SK-N-SH (cell line): ENCODE results near the gene COL9A3. TPM values are rescaled to one million over a fixed set of nuclear protein-coding genes. Genes with fewer than 3 reads are reported as not detected.

Source experiments
- CTCF ChIA-PET: fragments of 300-600, 350-600 bp; formaldehyde crosslinking; extraction: SDS; loops from one replicate; lab custom pipeline; 2021; lab: Yijun Ruan, JAX
- POLR2A ChIA-PET: fragments of 350-600 bp; sonication (Branson Sonifier 250); formaldehyde crosslinking; extraction: SDS; loops from one replicate; lab custom pipeline; 2020; ENCODE audit warnings: antibody characterized with exemption, inconsistent platforms; lab: Yijun Ruan, JAX
- DNase-seq: peaks from one replicate; pipeline ENCODE4 v3.0.0; 2012
- H2AFZ ChIP-seq: fragments of 200-600 bp; sonication (generic); 2 replicates; pipeline ENCODE4 v1.8.1; 2016; ENCODE audit warnings: antibody characterized with exemption, mild to moderate bottlenecking, low read depth
- H3F3A ChIP-seq: fragments of 200-600 bp; sonication (generic); replicated peaks from 2 replicates; pipeline ENCODE3; 2016; ENCODE audit warnings: antibody characterized with exemption, mild to moderate bottlenecking; ENCODE audit not compliant: insufficient read depth
- H3K27ac ChIP-seq, 2 experiments: fragments of 200-500 bp in 1 of 2; fragments of 200-600 bp in 1 of 2; sonication (Bioruptor generic) in 1 of 2; sonication (generic), shearing (Covaris generic) in 1 of 2; 2 replicates each; pipeline versions ENCODE4 v1.5.1 to v1.6.1; 2014 to 2016; ENCODE audit warnings: low read depth in 2 of 2, inconsistent platforms in 1 of 2, low read length in 1 of 2, mild to moderate bottlenecking in 1 of 2, mixed read lengths in 1 of 2
- H3K27me3 ChIP-seq: fragments of 200-600 bp; sonication (generic), shearing (Covaris generic); 2 replicates; pipeline ENCODE4 v1.6.1; 2016; ENCODE audit warnings: mixed run types; ENCODE audit not compliant: insufficient read depth
- H3K36me3 ChIP-seq, 2 experiments: fragments of 200-500 bp in 1 of 2; fragments of 200-600 bp in 1 of 2; sonication (Bioruptor generic) in 1 of 2; sonication (generic) in 1 of 2; replicated peaks in 1 of 2; 2 replicates each; pipeline versions ENCODE3 to v1.5.1; 2014 to 2016; ENCODE audit warnings: low read length in 1 of 2, mild to moderate bottlenecking in 1 of 2; ENCODE audit not compliant: insufficient read depth in 2 of 2, control insufficient read depth in 1 of 2
- H3K4me1 ChIP-seq, 2 experiments: fragments of 200-500 bp in 1 of 2; fragments of 200-600 bp in 1 of 2; sonication (Bioruptor generic) in 1 of 2; sonication (generic), shearing (Covaris generic) in 1 of 2; 2 replicates each; pipeline versions ENCODE4 v1.5.1 to v1.6.1; 2014 to 2016; ENCODE audit warnings: low read depth in 1 of 2, low read length in 1 of 2, mixed run types in 1 of 2; ENCODE audit not compliant: insufficient read depth in 2 of 2, control insufficient read depth in 1 of 2
- H3K4me2 ChIP-seq: fragments of 200-600 bp; sonication (generic), shearing (Covaris generic); 2 replicates; pipeline ENCODE4 v1.6.1; 2017; ENCODE audit warnings: mixed run types
- H3K4me3 ChIP-seq, 2 experiments: fragments of 200-500 bp in 1 of 2; fragments of 200-600 bp in 1 of 2; sonication (Bioruptor generic) in 1 of 2; sonication (generic), shearing (Covaris generic) in 1 of 2; 2 replicates each; pipeline versions ENCODE4 v1.5.1 to v1.8.1; 2014 to 2016; ENCODE audit warnings: low read depth in 2 of 2, inconsistent platforms in 1 of 2, low read length in 1 of 2, mild to moderate bottlenecking in 1 of 2, mixed read lengths in 1 of 2, moderate library complexity in 1 of 2
- H3K79me2 ChIP-seq: fragments of 200-600 bp; sonication (generic); 2 replicates; pipeline ENCODE4 v1.8.1; 2017; ENCODE audit warnings: mild to moderate bottlenecking; ENCODE audit not compliant: insufficient read depth
- H3K9ac ChIP-seq: fragments of 200-600 bp; sonication (generic); 2 replicates; pipeline ENCODE4 v1.6.1; 2017; ENCODE audit warnings: mixed run types
- H3K9me2 ChIP-seq: fragments of 200-600 bp; sonication (generic); 2 replicates; pipeline ENCODE4 v1.6.1; 2017; ENCODE audit warnings: mixed run types
- H3K9me3 ChIP-seq: fragments of 200-600 bp; sonication (generic); 2 replicates; pipeline ENCODE4 v1.6.1; 2017; ENCODE audit warnings: mixed run types, mild to moderate bottlenecking, moderate library complexity
- H4K20me1 ChIP-seq: fragments of 200-600 bp; sonication (generic); 2 replicates; pipeline ENCODE4 v1.6.1; 2017; ENCODE audit warnings: mild to moderate bottlenecking, mixed run types; ENCODE audit not compliant: insufficient read depth
- CHD2 ChIP-seq: fragments of 150-350 bp; IDR thresholded peaks from 2 replicates; pipeline ENCODE4 v1.6.1; 2018; ENCODE audit warnings: low read length; ENCODE audit not compliant: partially characterized antibody
- CTCF ChIP-seq: fragments of 200-600 bp; sonication (generic); IDR thresholded peaks from 2 replicates; pipeline ENCODE4 v1.6.1; 2017; ENCODE audit warnings: antibody characterized with exemption, mild to moderate bottlenecking, moderate library complexity
- ELF1 ChIP-seq: IDR thresholded peaks from 2 replicates; pipeline ENCODE4 v1.4.0; 2012
- FOSL2 ChIP-seq: IDR thresholded peaks from 2 replicates; pipeline ENCODE4 v1.4.0; 2012; ENCODE audit warnings: low read depth, mild to moderate bottlenecking, moderate library complexity, borderline replicate concordance
- FOXM1 ChIP-seq: IDR thresholded peaks from 2 replicates; pipeline ENCODE4 v1.4.0; 2012; ENCODE audit warnings: low read depth, mild to moderate bottlenecking
- JUND ChIP-seq: IDR thresholded peaks from 2 replicates; pipeline ENCODE4 v1.4.0; 2012
- MXI1 ChIP-seq: IDR thresholded peaks from 2 replicates; pipeline ENCODE4 v1.6.1; 2012; ENCODE audit warnings: mild to moderate bottlenecking, low read depth, low read length, improper control_type of control experiment
- NFIC ChIP-seq: IDR thresholded peaks from 2 replicates; pipeline ENCODE4 v1.4.0; 2012; ENCODE audit warnings: borderline replicate concordance
- PBX3 ChIP-seq: IDR thresholded peaks from 2 replicates; pipeline ENCODE4; 2012
- POLR2AphosphoS5 ChIP-seq: IDR thresholded peaks from 2 replicates; pipeline ENCODE4 v1.6.1; 2012; ENCODE audit warnings: low read depth, low read length
- RXRA ChIP-seq: IDR thresholded peaks from 2 replicates; pipeline ENCODE4 v1.4.0; 2012; ENCODE audit warnings: low read depth, mild to moderate bottlenecking, borderline replicate concordance
- SMC3 ChIP-seq: IDR thresholded peaks from 2 replicates; pipeline ENCODE4 v1.6.1; 2012; ENCODE audit warnings: low read depth, low read length, improper control_type of control experiment
- TCF12 ChIP-seq: IDR thresholded peaks from 2 replicates; pipeline ENCODE4 v1.4.0; 2012
- ZBTB33 ChIP-seq: IDR thresholded peaks from 2 replicates; pipeline ENCODE4 v1.4.0; 2012; ENCODE audit warnings: low read depth, borderline replicate concordance
- WGBS: methylation state at CpG from one replicate; pipeline ENCODE4 v1.1.6; 2017; ENCODE audit warnings: low lambda C conversion rate; 5-methylcytosine and 5-hydroxymethylcytosine counted together
- polyA plus RNA-seq, 3 experiments: library from polyadenylated mRNA; depleted of rRNA; stranded (reverse); fragments of >200 nt; gene quantifications; 2 replicates each; pipeline ENCODE4 v1.2.3, GENCODE V29; 2012
- TF ChIP-seq, protein P1 (sequence below): IDR thresholded peaks from 2 replicates; pipeline ENCODE4 v1.4.0; 2012; ENCODE audit warnings: low read depth

Gene COL9A3
- polyA plus RNA-seq, 1 of the 3 experiments (the other 2 are of a cell fraction) = 2.5 TPM

DNA sequence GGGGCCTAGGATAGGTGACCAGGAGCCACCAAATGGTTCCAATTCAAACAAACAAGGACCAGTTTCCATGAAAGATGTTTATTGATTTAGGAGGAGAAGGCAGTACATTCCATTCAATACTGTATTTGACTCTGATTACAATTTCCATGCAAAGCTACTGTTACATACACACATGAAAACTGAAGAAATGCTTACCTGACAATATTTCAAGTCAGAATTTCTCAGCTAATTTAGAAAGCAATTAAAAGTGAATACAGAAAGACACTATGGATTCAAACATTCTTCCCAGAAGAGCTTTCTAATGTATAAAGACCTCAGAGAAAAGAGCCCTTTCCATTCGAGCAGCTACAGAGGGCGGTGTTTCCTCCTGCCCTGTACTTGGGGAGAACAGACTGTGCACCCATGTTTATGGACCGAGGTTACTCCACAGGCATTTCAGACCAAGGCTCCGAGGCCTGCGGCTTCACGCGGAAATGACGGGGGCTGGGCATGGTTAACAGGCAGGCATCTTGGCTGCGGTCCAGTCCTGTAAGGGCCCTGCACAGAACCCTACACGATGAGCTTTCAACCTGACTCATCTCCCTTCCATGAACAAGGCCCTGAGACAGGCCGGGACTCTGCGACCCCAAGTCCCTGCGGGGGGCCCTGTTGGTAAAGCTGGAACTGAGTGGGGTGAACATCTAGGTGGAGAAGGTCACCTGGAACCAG lies 70.5 kb downstream of the COL9A3 start:
- Histone ChIP-seq H3K4me2 (peak overlapping the region; percentile 63), H3K4me3 (no peak overlapping the region), H3K36me3 (peaks cover 44 to 69% of the 10 kb centered on the region in 2 experiments), H4K20me1 (0 out of 2 replicates have a peak, but pooled peaks cover 4% of the 10 kb centered on the region), H3K79me2 (no peaks in the 10 kb centered on the region), H3K9me3 (no peaks in the 10 kb centered on the region), H3F3A (peaks cover 27% of the 10 kb centered on the region), H3K9me2 (no peaks in the 10 kb centered on the region), H3K27ac (peak overlapping the region; percentile 65 to 79), H3K4me1 (peaks cover 17 to 19% of the 10 kb centered on the region in 2 experiments), H3K9ac (peak overlapping the region; percentile 41; the same call in 1 of the 2 replicates), H3K27me3 (no peaks in the 10 kb centered on the region), H2AFZ (no peak overlapping the region)
- DNase-seq = peak; percentile 80
- CTCF ChIA-PET = interaction anchor here (0.9 to 7.2 kb wide), 10 partner anchors 12 to 122 kb away, joined by 3 to 77 read pairs (median 6); no protein-coding TSS in a partner anchor
- TF ChIP-seq PBX3 (peak; percentile 55; the same call in 1 of the 2 replicates), FOSL2 (peak; percentile 70), NFIC (peak; percentile 96), JUND (peak; percentile 48; the same call in 1 of the 2 replicates), SMC3 (peak; percentile 13; the same call in 1 of the 2 replicates), ELF1 (no peak), FOXM1 (no peak), ZBTB33 (no peak), MXI1 (0 out of 2 replicates have a peak, but pooled peaks have one; percentile 36), POLR2AphosphoS5 (peak; percentile 75; the same call in 1 of the 2 replicates), TCF12 (peak; percentile 66; the same call in 1 of the 2 replicates), CTCF (no peak), RXRA (no peak), CHD2 (peak; percentile 69)
- TF ChIP-seq, protein P1, sequence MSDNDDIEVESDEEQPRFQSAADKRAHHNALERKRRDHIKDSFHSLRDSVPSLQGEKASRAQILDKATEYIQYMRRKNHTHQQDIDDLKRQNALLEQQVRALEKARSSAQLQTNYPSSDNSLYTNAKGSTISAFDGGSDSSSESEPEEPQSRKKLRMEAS = peak; percentile 91
- POLR2A ChIA-PET = interaction anchor here (0.7 to 2.2 kb wide), 3 partner anchors 11 to 20 kb away, joined by 3 to 14 read pairs (median 4); no protein-coding TSS in a partner anchor
- 25% methylated on average over 9 of the region's 13 CpGs for WGBS
